Cardiac muscle cell (in vitro differentiated cells and primary cell): ENCODE measurements around the gene ACSBG1. TPM values are rescaled to one million over a fixed set of nuclear protein-coding genes. Genes with fewer than 3 reads are reported as not detected.
A peak's percentile ranks its signal among the peaks of the same experiment; 100 is the strongest.

Experiments used
- DNase-seq, 2 donors: peaks; one replicate each; pipeline versions ENCODE4 v3.0.0 to v3.0.0-alpha.2; 2010 to 2017; ENCODE audit warnings: low read depth in 1 of 2, low spot score in 1 of 2
- H3K27ac ChIP-seq: fragments of 200-600 bp; sonication (generic); 2 replicates; pipeline ENCODE4 v1.5.1; 2016
- H3K27me3 ChIP-seq: fragments of 200-600 bp; sonication (generic); 2 replicates; pipeline ENCODE4 v1.6.0; 2016; ENCODE audit warnings: control low read depth
- H3K36me3 ChIP-seq: fragments of 200-600 bp; sonication (generic); 2 replicates; pipeline ENCODE4 v1.5.1; 2016; ENCODE audit warnings: control low read depth
- H3K4me1 ChIP-seq: fragments of 200-600 bp; sonication (generic); 2 replicates; pipeline ENCODE4 v1.8.1; 2017; ENCODE audit warnings: low read depth, mild to moderate bottlenecking, mixed run types
- H3K4me3 ChIP-seq: fragments of 200-600 bp; sonication (generic); 2 replicates; pipeline ENCODE4 v1.5.1; 2016; ENCODE audit warnings: mild to moderate bottlenecking
- H3K9me3 ChIP-seq: fragments of 200-600 bp; sonication (generic); 2 replicates; pipeline ENCODE4 v1.5.1; 2017; ENCODE audit warnings: low read depth, mild to moderate bottlenecking, control low read depth
- polyA plus RNA-seq: library from polyadenylated mRNA; unstranded; fragments of >200 nt; fragmentation: Nextera tagmentation; extraction: Ambion mirVana; gene quantifications from 2 replicates; pipeline ENCODE4 v1.2.1, GENCODE V29; 2016
- total RNA-seq: library from RNA; depleted of rRNA; stranded (reverse); fragments of >200 nt; gene quantifications from 2 replicates; pipeline ENCODE4 v1.2.3, GENCODE V29; 2016
- TF ChIP-seq, protein P1 (sequence below): IDR thresholded peaks from 2 replicates; pipeline ENCODE4 v1.5.1; 2012; ENCODE audit warnings: low read depth, mild to moderate bottlenecking, low read length

ACSBG1 gene
- total and polyA plus RNA-seq, 2 experiments from 2014 or later: 0.13 to 0.24 TPM

DNA sequence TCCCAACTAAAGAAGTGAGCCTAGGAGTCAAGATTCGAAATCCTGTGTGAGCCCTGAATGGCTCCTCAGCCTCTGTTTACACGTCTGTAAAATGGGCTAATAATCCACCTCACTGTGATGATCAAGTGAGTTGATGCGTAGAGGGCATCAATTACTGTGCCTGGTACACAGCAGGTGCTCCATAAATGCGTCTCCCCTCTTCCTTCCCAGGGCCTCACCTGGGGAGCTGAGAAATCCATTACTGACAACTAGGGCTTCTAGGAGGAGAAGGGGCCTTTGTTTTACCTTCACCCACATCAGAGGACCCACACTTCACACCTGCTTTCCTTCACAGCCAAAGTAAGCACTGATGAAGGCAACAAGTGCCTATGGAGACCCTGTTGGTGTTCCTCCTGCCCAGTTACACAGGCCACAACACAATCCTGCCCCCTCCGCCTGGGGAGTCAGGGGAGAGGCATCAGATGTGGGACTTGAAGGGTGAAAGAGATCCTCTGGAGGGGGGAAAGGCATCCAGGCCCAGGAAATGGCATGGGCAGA lies 104.5 kb downstream of the ACSBG1 start:
- Histone ChIP-seq H3K27ac (peak overlapping the region; percentile 32), H3K4me1 (no peaks in the 10 kb centered on the region), H3K36me3 (no peaks in the 10 kb centered on the region), H3K4me3 (no peak overlapping the region), H3K27me3 (no peaks in the 10 kb centered on the region), H3K9me3 (no peaks in the 10 kb centered on the region)
- DNase-seq: no peak
- TF ChIP-seq, protein P1, sequence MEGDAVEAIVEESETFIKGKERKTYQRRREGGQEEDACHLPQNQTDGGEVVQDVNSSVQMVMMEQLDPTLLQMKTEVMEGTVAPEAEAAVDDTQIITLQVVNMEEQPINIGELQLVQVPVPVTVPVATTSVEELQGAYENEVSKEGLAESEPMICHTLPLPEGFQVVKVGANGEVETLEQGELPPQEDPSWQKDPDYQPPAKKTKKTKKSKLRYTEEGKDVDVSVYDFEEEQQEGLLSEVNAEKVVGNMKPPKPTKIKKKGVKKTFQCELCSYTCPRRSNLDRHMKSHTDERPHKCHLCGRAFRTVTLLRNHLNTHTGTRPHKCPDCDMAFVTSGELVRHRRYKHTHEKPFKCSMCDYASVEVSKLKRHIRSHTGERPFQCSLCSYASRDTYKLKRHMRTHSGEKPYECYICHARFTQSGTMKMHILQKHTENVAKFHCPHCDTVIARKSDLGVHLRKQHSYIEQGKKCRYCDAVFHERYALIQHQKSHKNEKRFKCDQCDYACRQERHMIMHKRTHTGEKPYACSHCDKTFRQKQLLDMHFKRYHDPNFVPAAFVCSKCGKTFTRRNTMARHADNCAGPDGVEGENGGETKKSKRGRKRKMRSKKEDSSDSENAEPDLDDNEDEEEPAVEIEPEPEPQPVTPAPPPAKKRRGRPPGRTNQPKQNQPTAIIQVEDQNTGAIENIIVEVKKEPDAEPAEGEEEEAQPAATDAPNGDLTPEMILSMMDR: no peak

DNA sequence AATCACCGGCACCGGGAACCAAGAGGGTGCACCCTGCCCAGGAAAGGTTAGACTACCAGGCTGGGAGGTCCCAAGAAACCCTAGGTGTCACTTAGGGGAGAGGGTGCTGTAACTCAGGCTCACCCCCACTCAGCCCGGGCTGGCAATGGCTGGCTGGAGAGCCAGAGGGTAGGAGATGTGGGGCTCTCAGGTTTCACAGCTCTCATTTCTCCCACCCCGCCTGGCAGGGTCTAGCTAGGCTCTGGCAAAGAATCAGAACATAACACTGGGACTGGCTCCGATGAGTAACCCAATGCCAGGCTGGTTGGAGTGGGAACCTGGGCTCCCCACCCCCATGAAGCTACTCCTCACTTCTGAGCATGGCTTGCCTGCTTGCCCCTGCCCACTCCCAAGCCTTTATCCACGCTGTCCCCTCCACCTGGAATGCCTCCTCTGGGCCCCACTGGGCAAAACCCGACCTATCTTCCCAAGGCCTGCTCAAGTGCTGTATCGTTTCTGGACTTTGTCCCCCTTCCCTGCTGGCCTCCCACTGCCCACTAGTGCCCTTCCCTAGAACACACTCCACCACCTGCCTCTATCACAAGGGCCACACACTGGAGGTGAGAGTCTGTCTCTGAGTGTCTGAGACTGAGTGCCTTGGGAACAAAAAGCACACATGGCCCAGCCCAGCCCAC lies 105.2 kb downstream of the ACSBG1 start:
- TF ChIP-seq, protein P1: no peak
- H3K27ac ChIP-seq: no peak overlapping the region

DNA sequence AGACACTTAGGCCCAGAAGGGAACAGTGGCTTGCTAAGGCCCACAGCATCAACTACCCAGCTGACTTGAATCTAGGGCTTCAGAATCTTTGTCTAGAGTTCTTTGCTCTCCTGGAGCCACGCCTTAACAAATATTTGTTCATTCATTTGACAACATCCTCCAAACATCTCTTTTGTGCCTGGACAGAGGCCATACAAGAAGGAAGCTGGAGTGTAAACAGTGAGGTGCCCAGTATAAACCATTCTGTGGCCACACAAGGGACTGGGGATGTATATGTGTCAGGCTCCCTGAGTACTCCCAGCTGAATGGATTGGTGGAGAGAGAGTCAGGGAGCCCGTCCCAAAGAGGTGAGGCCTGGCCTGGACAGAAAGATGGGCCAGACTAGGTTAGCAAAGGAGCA lies 106.5 kb downstream of the ACSBG1 start:
- H3K27me3 ChIP-seq: no peaks in the 10 kb centered on the region
- no peaks in the 10 kb centered on the region for H3K4me1 ChIP-seq
- H3K36me3 ChIP-seq: no peaks in the 10 kb centered on the region
- DNase-seq: no peak
- H3K9me3 ChIP-seq: no peaks in the 10 kb centered on the region
- TF ChIP-seq, protein P1: no peak
- no peak overlapping the region for H3K27ac ChIP-seq
- no peak overlapping the region for H3K4me3 ChIP-seq

More for the DNA sequence above, 105.2 kb downstream of the ACSBG1 start:
- H3K36me3 ChIP-seq: no peaks in the 10 kb centered on the region
- no peak for DNase-seq
- H3K27me3 ChIP-seq: no peaks in the 10 kb centered on the region
- H3K4me1 ChIP-seq: no peaks in the 10 kb centered on the region
- no peaks in the 10 kb centered on the region for H3K9me3 ChIP-seq
- no peak overlapping the region for H3K4me3 ChIP-seq

DNA sequence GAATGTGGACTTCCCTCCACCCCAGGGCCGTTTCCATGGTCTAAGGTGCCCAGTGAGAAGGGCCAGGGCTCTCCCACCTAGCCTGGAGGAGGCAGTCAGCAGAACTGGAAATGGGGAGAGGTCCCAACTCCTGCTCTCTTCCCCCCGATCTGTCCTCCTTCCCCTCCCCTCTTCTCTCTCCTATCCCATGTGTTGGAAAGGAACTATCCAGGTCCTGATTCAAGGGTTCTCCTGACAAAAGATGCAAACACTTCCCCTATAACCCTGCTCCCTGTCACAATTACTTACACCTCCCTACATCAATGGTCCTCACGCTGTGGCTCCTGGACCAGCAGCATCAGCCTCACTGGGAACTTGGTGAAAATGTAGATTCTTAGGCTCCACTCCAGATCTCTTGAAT lies 109.1 kb downstream of the ACSBG1 start:
- no peak for DNase-seq
- H3K36me3 ChIP-seq: no peaks in the 10 kb centered on the region
- peaks cover 9% of the 10 kb centered on the region for H3K4me1 ChIP-seq
- no peak overlapping the region for H3K4me3 ChIP-seq
- H3K27me3 ChIP-seq: no peaks in the 10 kb centered on the region
- H3K9me3 ChIP-seq: no peaks in the 10 kb centered on the region
- no peak overlapping the region for H3K27ac ChIP-seq
- TF ChIP-seq, protein P1: no peak

DNA sequence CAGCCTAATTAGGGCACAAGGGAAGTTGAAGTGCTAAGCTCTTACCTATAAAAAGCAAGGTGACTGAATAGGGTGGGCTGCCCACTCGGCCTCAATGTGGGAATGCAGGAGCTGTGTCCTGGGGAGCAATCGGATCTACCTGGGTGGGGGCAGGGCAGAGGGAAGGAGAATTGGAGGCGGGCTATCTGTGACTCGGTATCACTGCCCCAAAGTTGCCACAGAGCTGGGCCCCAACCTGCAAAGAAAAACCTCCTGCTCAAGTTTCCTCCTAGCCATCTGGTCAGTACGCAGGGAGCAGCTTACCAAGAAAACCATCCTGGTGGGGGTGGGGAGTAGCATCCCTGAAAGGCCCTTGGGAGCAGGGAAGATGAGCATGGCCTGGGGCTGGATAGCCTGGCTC lies 113.8 kb downstream of the ACSBG1 start:
- no peak for DNase-seq
- H3K4me3 ChIP-seq: no peak overlapping the region
- H3K9me3 ChIP-seq: no peaks in the 10 kb centered on the region
- peak overlapping the region; percentile 21 for H3K27ac ChIP-seq
- H3K27me3 ChIP-seq: no peaks in the 10 kb centered on the region
- no peaks in the 10 kb centered on the region for H3K36me3 ChIP-seq
- TF ChIP-seq, protein P1: no peak
- H3K4me1 ChIP-seq: peaks cover 13% of the 10 kb centered on the region

Other genes starting within 250 kb of the ACSBG1 start
- 8.8 and 16.5 TPM in 2 replicates for gene TBC1D2B, start 156.9 kb downstream of the ACSBG1 start, total RNA-seq
- gene TBC1D2B, start 156.9 kb downstream of the ACSBG1 start, polyA plus RNA-seq: 6.5 and 11.9 TPM in 2 replicates
- not detected in 2 replicates for gene SH2D7, start 142.0 kb downstream of the ACSBG1 start, total RNA-seq
- 0.22 and 0.98 TPM in 2 replicates for gene SH2D7, start 142.0 kb downstream of the ACSBG1 start, polyA plus RNA-seq
- 62.7 and 63.4 TPM in 2 replicates for gene CIB2, start 103.1 kb downstream of the ACSBG1 start, total RNA-seq
- gene CIB2, start 103.1 kb downstream of the ACSBG1 start, polyA plus RNA-seq: 59.9 and 72.6 TPM in 2 replicates
- 63.1 and 80.6 TPM in 2 replicates for gene IDH3A, start 85.2 kb downstream of the ACSBG1 start, total RNA-seq
- 79.4 and 113 TPM in 2 replicates for gene IDH3A, start 85.2 kb downstream of the ACSBG1 start, polyA plus RNA-seq
- 1.4 and 3.2 TPM in 2 replicates for gene DNAJA4, start 30.0 kb upstream of the ACSBG1 start, total RNA-seq
- 3.4 and 4.9 TPM in 2 replicates for gene DNAJA4, start 30.0 kb upstream of the ACSBG1 start, polyA plus RNA-seq
- 61.5 and 71.9 TPM in 2 replicates for gene SKIC8, start 65.0 kb upstream of the ACSBG1 start, total RNA-seq
- gene SKIC8, start 65.0 kb upstream of the ACSBG1 start, polyA plus RNA-seq: 80.8 and 113 TPM in 2 replicates
- 12.8 and 28.2 TPM in 2 replicates for gene CRABP1, start 105.8 kb upstream of the ACSBG1 start, total RNA-seq
- 8.7 and 22.9 TPM in 2 replicates for gene CRABP1, start 105.8 kb upstream of the ACSBG1 start, polyA plus RNA-seq
- 21.6 and 34.2 TPM in 2 replicates for gene IREB2, start 203.7 kb upstream of the ACSBG1 start, total RNA-seq
- 23.4 and 30.4 TPM in 2 replicates for gene IREB2, start 203.7 kb upstream of the ACSBG1 start, polyA plus RNA-seq